HEK293 (cell line): ENCODE measurements around the gene MEOX1.

Experiments used
- BCL11A ChIP-seq: fragments of 450-650 bp; formaldehyde crosslinking; IDR thresholded peaks from 2 replicates; pipeline ENCODE4 v1.5.1; 2016; ENCODE audit warnings: low read depth, missing biosample characterization, missing genetic modification characterization
- BCL11B ChIP-seq: fragments of 450-650 bp; formaldehyde crosslinking; IDR thresholded peaks from 2 replicates; pipeline ENCODE4 v1.5.1; 2016; ENCODE audit warnings: low read depth, missing biosample characterization, missing genetic modification characterization
- GFI1B ChIP-seq: fragments of 450-650 bp; formaldehyde crosslinking; IDR thresholded peaks from 2 replicates; pipeline ENCODE4 v1.5.1; 2016; ENCODE audit warnings: missing biosample characterization, missing genetic modification characterization
- GLI2 ChIP-seq: fragments of 450-650 bp; formaldehyde crosslinking; IDR thresholded peaks from 2 replicates; pipeline ENCODE4; 2017; ENCODE audit warnings: missing biosample characterization, missing genetic modification characterization, low read depth, borderline replicate concordance
- GLIS1 ChIP-seq: fragments of 450-650 bp; formaldehyde crosslinking; IDR thresholded peaks from 2 replicates; pipeline ENCODE4 v1.5.1; 2016; ENCODE audit warnings: missing biosample characterization, missing genetic modification characterization
- HOXA7 ChIP-seq: sonication (generic); formaldehyde crosslinking; IDR thresholded peaks from 2 replicates; pipeline ENCODE4 v1.8.1; 2022; ENCODE audit warnings: missing genetic modification reagents, borderline replicate concordance
- MZF1 ChIP-seq: fragments of 450-650 bp; formaldehyde crosslinking; IDR thresholded peaks from 2 replicates; pipeline ENCODE4 v1.5.1; 2017; ENCODE audit warnings: missing biosample characterization, missing genetic modification characterization, borderline replicate concordance
- PRDM4 ChIP-seq: fragments of 450-650 bp; formaldehyde crosslinking; IDR thresholded peaks from 2 replicates; pipeline ENCODE4 v1.5.1; 2017; ENCODE audit warnings: missing biosample characterization, missing genetic modification characterization
- YY2 ChIP-seq: fragments of 450-650 bp; formaldehyde crosslinking; IDR thresholded peaks from 2 replicates; pipeline ENCODE4 v1.5.1; 2016; ENCODE audit warnings: missing biosample characterization, missing genetic modification characterization
- ZBTB1 ChIP-seq: fragments of 450-650 bp; formaldehyde crosslinking; IDR thresholded peaks from 2 replicates; pipeline ENCODE4 v1.5.1; 2016; ENCODE audit warnings: missing biosample characterization, missing genetic modification characterization
- ZNF10 ChIP-seq: fragments of 450-650 bp; formaldehyde crosslinking; IDR thresholded peaks from 2 replicates; pipeline ENCODE4 v1.5.1; 2017; ENCODE audit warnings: missing biosample characterization, missing genetic modification characterization
- ZNF112 ChIP-seq: fragments of 450-650 bp; formaldehyde crosslinking; IDR thresholded peaks from 2 replicates; pipeline ENCODE4 v1.5.0; 2017; ENCODE audit warnings: missing biosample characterization, missing genetic modification characterization
- ZNF133 ChIP-seq: fragments of 450-650 bp; formaldehyde crosslinking; IDR thresholded peaks from 2 replicates; pipeline ENCODE4 v1.5.1; 2016; ENCODE audit warnings: missing biosample characterization, missing genetic modification characterization
- ZNF155 ChIP-seq: fragments of 450-650 bp; formaldehyde crosslinking; IDR thresholded peaks from 2 replicates; pipeline ENCODE4 v1.5.1; 2016; ENCODE audit warnings: missing biosample characterization, missing genetic modification characterization
- ZNF157 ChIP-seq: fragments of 450-650 bp; formaldehyde crosslinking; IDR thresholded peaks from 2 replicates; pipeline ENCODE4 v1.5.1; 2016; ENCODE audit warnings: missing biosample characterization, missing genetic modification characterization
- ZNF174 ChIP-seq: fragments of 450-650 bp; formaldehyde crosslinking; IDR thresholded peaks from 2 replicates; pipeline ENCODE4 v1.5.0; 2017; ENCODE audit warnings: missing biosample characterization, mild to moderate bottlenecking, missing genetic modification characterization
- ZNF211 ChIP-seq: fragments of 450-650 bp; formaldehyde crosslinking; IDR thresholded peaks from 2 replicates; pipeline ENCODE4 v1.5.1; 2016; ENCODE audit warnings: low read depth, missing biosample characterization, missing genetic modification characterization
- ZNF292 ChIP-seq: fragments of 450-650 bp; formaldehyde crosslinking; IDR thresholded peaks from 2 replicates; pipeline ENCODE4 v1.5.1; 2016; ENCODE audit warnings: low read depth, missing biosample characterization, missing genetic modification characterization, borderline replicate concordance
- ZNF354C ChIP-seq: fragments of 450-650 bp; formaldehyde crosslinking; IDR thresholded peaks from 2 replicates; pipeline ENCODE4 v1.5.1; 2016; ENCODE audit warnings: missing biosample characterization, missing genetic modification characterization, low read depth, borderline replicate concordance
- ZNF362 ChIP-seq: fragments of 450-650 bp; formaldehyde crosslinking; IDR thresholded peaks from 2 replicates; pipeline ENCODE4 v1.5.1; 2016; ENCODE audit warnings: missing biosample characterization, missing genetic modification characterization
- ZNF366 ChIP-seq: fragments of 450-650 bp; formaldehyde crosslinking; conservative IDR thresholded peaks from 2 replicates; pipeline ENCODE4 v1.5.1; 2016; ENCODE audit warnings: missing biosample characterization, missing genetic modification characterization
- ZNF37A ChIP-seq: fragments of 450-650 bp; IDR thresholded peaks from 2 replicates; pipeline ENCODE4 v1.5.1; 2018; ENCODE audit warnings: missing biosample characterization, missing genetic modification characterization
- ZNF48 ChIP-seq: fragments of 450-650 bp; formaldehyde crosslinking; IDR thresholded peaks from 2 replicates; pipeline ENCODE4 v1.5.1; 2016; ENCODE audit warnings: missing biosample characterization, missing genetic modification characterization
- ZNF514 ChIP-seq: fragments of 450-650 bp; formaldehyde crosslinking; IDR thresholded peaks from 2 replicates; pipeline ENCODE4 v1.5.1; 2016; ENCODE audit warnings: missing biosample characterization, missing genetic modification characterization
- ZNF521 ChIP-seq: fragments of 450-650 bp; formaldehyde crosslinking; IDR thresholded peaks from 2 replicates; pipeline ENCODE4 v1.5.1; 2017; ENCODE audit warnings: missing biosample characterization, mild to moderate bottlenecking, missing genetic modification characterization
- ZNF560 ChIP-seq: fragments of 450-650 bp; formaldehyde crosslinking; IDR thresholded peaks from 2 replicates; pipeline ENCODE4 v1.5.1; 2017; ENCODE audit warnings: missing biosample characterization, missing genetic modification characterization, borderline replicate concordance
- ZNF623 ChIP-seq: fragments of 450-650 bp; formaldehyde crosslinking; IDR thresholded peaks from 2 replicates; pipeline ENCODE4 v1.5.1; 2016; ENCODE audit warnings: missing biosample characterization, missing genetic modification characterization
- ZNF701 ChIP-seq: fragments of 450-650 bp; formaldehyde crosslinking; IDR thresholded peaks from 2 replicates; pipeline ENCODE4 v1.5.1; 2016; ENCODE audit warnings: missing biosample characterization, missing genetic modification characterization
- ZNF791 ChIP-seq: fragments of 450-650 bp; formaldehyde crosslinking; IDR thresholded peaks from 2 replicates; pipeline ENCODE4 v1.5.1; 2016; ENCODE audit warnings: missing biosample characterization, missing genetic modification characterization
- ZSCAN23 ChIP-seq: fragments of 450-650 bp; formaldehyde crosslinking; IDR thresholded peaks from 2 replicates; pipeline ENCODE4 v1.5.1; 2016; ENCODE audit warnings: missing biosample characterization, missing genetic modification characterization
- ZXDB ChIP-seq: fragments of 450-650 bp; formaldehyde crosslinking; IDR thresholded peaks from 2 replicates; pipeline ENCODE4 v1.5.1; 2016; ENCODE audit warnings: missing biosample characterization, missing genetic modification characterization
- TF ChIP-seq, protein P1 (sequence below): fragments of 450-650 bp; IDR thresholded peaks from 2 replicates; pipeline ENCODE4 v1.5.1; 2018; ENCODE audit warnings: missing biosample characterization, missing genetic modification characterization
- TF ChIP-seq, protein P2 (sequence below): fragments of 450-650 bp; formaldehyde crosslinking; IDR thresholded peaks from 2 replicates; pipeline ENCODE4 v1.5.1; 2016; ENCODE audit warnings: missing biosample characterization, missing genetic modification characterization

MEOX1 gene

DNA sequence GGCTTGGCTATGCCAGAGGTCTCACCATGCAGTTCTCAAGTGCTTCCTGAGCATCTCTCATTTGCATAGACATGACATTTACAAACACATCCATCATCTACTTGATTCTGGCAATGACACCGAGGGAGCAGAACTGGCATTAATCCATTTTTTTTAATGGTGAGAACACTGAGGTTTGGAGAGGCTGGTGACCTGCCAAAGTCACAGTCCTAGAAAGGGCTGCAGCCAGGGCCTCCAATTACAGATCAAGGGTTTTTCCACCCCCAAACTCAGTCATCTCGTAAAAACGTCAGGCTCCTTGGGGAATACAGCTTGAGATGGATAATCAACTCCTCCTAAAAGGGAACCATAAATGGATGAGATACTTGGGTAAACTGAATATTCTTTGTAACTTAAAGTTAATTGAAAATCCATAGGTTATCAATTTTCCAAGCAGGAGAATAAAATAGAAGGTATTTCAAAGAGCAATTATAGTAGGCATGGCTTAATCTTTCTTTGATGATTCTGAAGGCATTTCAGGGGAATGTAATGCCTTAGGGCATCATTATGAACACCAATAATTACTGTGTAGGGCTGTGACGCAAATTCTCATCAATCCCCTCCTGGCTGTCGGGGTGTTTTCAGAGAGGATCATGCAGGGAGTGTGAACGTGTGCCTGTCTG is 9.4 kb upstream of the MEOX1 start (continued):
- TF ChIP-seq PRDM4: peak; percentile 88
- no peak for TF ChIP-seq YY2 (tag by site-specific recombination)
- TF ChIP-seq ZNF623 (tag by site-specific recombination): peak; percentile 17; the same call in 1 of the 2 replicates
- TF ChIP-seq, protein P1, sequence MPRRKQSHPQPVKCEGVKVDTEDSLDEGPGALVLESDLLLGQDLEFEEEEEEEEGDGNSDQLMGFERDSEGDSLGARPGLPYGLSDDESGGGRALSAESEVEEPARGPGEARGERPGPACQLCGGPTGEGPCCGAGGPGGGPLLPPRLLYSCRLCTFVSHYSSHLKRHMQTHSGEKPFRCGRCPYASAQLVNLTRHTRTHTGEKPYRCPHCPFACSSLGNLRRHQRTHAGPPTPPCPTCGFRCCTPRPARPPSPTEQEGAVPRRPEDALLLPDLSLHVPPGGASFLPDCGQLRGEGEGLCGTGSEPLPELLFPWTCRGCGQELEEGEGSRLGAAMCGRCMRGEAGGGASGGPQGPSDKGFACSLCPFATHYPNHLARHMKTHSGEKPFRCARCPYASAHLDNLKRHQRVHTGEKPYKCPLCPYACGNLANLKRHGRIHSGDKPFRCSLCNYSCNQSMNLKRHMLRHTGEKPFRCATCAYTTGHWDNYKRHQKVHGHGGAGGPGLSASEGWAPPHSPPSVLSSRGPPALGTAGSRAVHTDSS (tag by site-specific recombination): peak; percentile 10; the same call in 1 of the 2 replicates
- TF ChIP-seq ZNF560 (tag by site-specific recombination): no peak
- TF ChIP-seq ZNF133 (tag by site-specific recombination): no peak
- 0 out of 2 replicates have a peak, but pooled peaks have one; percentile 66 for TF ChIP-seq ZNF362 (tag by site-specific recombination)
- TF ChIP-seq, protein P2, sequence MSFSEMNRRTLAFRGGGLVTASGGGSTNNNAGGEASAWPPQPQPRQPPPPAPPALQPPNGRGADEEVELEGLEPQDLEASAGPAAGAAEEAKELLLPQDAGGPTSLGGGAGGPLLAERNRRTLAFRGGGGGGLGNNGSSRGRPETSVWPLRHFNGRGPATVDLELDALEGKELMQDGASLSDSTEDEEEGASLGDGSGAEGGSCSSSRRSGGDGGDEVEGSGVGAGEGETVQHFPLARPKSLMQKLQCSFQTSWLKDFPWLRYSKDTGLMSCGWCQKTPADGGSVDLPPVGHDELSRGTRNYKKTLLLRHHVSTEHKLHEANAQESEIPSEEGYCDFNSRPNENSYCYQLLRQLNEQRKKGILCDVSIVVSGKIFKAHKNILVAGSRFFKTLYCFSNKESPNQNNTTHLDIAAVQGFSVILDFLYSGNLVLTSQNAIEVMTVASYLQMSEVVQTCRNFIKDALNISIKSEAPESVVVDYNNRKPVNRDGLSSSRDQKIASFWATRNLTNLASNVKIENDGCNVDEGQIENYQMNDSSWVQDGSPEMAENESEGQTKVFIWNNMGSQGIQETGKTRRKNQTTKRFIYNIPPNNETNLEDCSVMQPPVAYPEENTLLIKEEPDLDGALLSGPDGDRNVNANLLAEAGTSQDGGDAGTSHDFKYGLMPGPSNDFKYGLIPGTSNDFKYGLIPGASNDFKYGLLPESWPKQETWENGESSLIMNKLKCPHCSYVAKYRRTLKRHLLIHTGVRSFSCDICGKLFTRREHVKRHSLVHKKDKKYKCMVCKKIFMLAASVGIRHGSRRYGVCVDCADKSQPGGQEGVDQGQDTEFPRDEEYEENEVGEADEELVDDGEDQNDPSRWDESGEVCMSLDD (tag by site-specific recombination): no peak
- TF ChIP-seq ZNF48 (tag by site-specific recombination): no peak
- peak; percentile 81; the same call in 1 of the 2 replicates for TF ChIP-seq ZXDB (tag by site-specific recombination)
- no peak for TF ChIP-seq ZNF701 (tag by site-specific recombination)
- TF ChIP-seq ZNF10 (tag by site-specific recombination): peak; percentile 68; the same call in 1 of the 2 replicates
- no peak for TF ChIP-seq ZNF37A (tag by site-specific recombination)
- no peak for TF ChIP-seq HOXA7 (CRISPR knock-in tag)
- peak; percentile 89 for TF ChIP-seq MZF1 (tag by site-specific recombination)
- TF ChIP-seq GLI2 (tag by site-specific recombination): no peak; the same call in 1 of the 2 replicates
- peak; percentile 91 for TF ChIP-seq BCL11A (tag by site-specific recombination)
- TF ChIP-seq GFI1B (tag by site-specific recombination): peak; percentile 83; the same call in 1 of the 2 replicates
- no peak for TF ChIP-seq ZNF514 (tag by site-specific recombination)
- no peak for TF ChIP-seq ZNF791
- TF ChIP-seq GLIS1 (tag by site-specific recombination): peak; percentile 85
- TF ChIP-seq BCL11B: peak; percentile 92
- peak; percentile 98 for TF ChIP-seq ZNF366 (tag by site-specific recombination)
- no peak for TF ChIP-seq ZNF521
- TF ChIP-seq ZNF354C (tag by site-specific recombination): no peak
- TF ChIP-seq ZNF174 (tag by site-specific recombination): no peak
- no peak for TF ChIP-seq ZNF155
- no peak for TF ChIP-seq ZNF112 (tag by site-specific recombination)
- 0 out of 2 replicates have a peak, but pooled peaks have one; percentile 68 for TF ChIP-seq ZSCAN23 (tag by site-specific recombination)
- no peak for TF ChIP-seq ZNF157 (tag by site-specific recombination)
- no peak for TF ChIP-seq ZNF211 (tag by site-specific recombination)
- no peak; the same call in 1 of the 2 replicates for TF ChIP-seq ZBTB1 (tag by site-specific recombination)
- no peak for TF ChIP-seq ZNF292 (tag by site-specific recombination)
- TF ChIP-seq, all 188 proteins: peak for 77
